ENCODE data around the gene MRPL1. TPM values are rescaled to one million over a fixed set of nuclear protein-coding genes. Genes with fewer than 3 reads are reported as not detected.

MRPL1 gene
- total and polyA plus RNA-seq, 9 of the 15 experiments (the other 6 are each of a cell fraction or from before 2014, with no cell fraction given), result 38.4 to 75.7 (median 63.7) TPM

- Histone ChIP-seq H2AFZ (ENCODE audit: low read depth, low read length) (peak overlapping the region; percentile 96), H3K4me3 (peak overlapping the region; percentile 66), H3K4me2 (ENCODE audit: insufficient read depth, low read length) (peak overlapping the region; percentile 87), H3K27ac (ENCODE audit: extremely low read depth, low read depth, low read length) (peak overlapping the region; percentile 87), H3K4me1 (replicated peaks in 1 of 2; ENCODE audit: control insufficient read depth in 2 of 2, insufficient read depth in 2 of 2, low read length in 2 of 2) (peaks cover 10 to 15% of the 10 kb centered on the region in 2 experiments; a peak in 4 of 5 replicates), H3K79me2 (ENCODE audit: control insufficient read depth, insufficient read depth, low read length) (peaks cover 54% of the 10 kb centered on the region), H3K9me3 (replicated peaks; ENCODE audit: control insufficient read depth, insufficient read depth, low read depth, low read length) (no peaks in the 10 kb centered on the region), H3K9me1 (ENCODE audit: control insufficient read depth, insufficient read depth, low read length) (no peaks in the 10 kb centered on the region), H3K9ac (ENCODE audit: insufficient read depth in 1 of 2, low read depth in 2 of 2, low read length in 2 of 2) (peak overlapping the region; percentile 84 to 97), H4K20me1 (replicated peaks; ENCODE audit: control insufficient read depth, insufficient read depth, low read length) (peaks cover 6% of the 10 kb centered on the region; the same call in 1 of the 2 replicates), H3K36me3 (ENCODE audit: control insufficient read depth, insufficient read depth, low read length) (no peaks in the 10 kb centered on the region; the same call in 2 of the 3 replicates), H3K27me3 (ENCODE audit: control insufficient read depth in 2 of 2, insufficient read depth in 2 of 2, low read length in 2 of 2) (no peaks in the 10 kb centered on the region)
- FAIRE-seq (peak; percentile 74), DNase-seq (ENCODE audit: extremely low read depth in 1 of 4, low spot score in 3 of 4) (peak; percentile 93 to 94 (median 94)), ATAC-seq (peak; percentile 87)
- WGBS (ENCODE audit: insufficient coverage, low coverage, missing lambda C conversion rate), result under 1% methylated on average over 46 of the region's 81 CpGs
- in situ Hi-C loops (cut with MboI) (no loop called here), intact Hi-C loops (cut with micrococcal nuclease) (loop anchor here (10.0 kb wide), 1 partner anchor 75 kb away; no protein-coding TSS in a partner anchor)
- no TSS peak for BruUV-seq (replicated peaks)
- POLR2A ChIA-PET, result interaction anchor here (0.6 to 3.5 kb wide), 11 partner anchors 9 to 1290 kb away, joined by 3 to 22 read pairs (median 4); partner anchors contain the start of gene MRPL1
- CTCF ChIA-PET (ENCODE audit: low intra/inter-chr PET ratio), result no interaction called here
- no peak for TF ChIP-seq HNRNPL (IDR thresholded peaks at IDR 0.05; ENCODE audit: low read depth, low read length)
- TF ChIP-seq SAP30 (IDR thresholded peaks at IDR 0.05; ENCODE audit: borderline replicate concordance, insufficient read depth, low read depth, low read length, poor library complexity, severe bottlenecking), result peak; percentile 34
- no peak for TF ChIP-seq BACH1 (tag; IDR thresholded peaks at IDR 0.05)
- peak; percentile 32 for TF ChIP-seq ARID4B (CRISPR knock-in tag; IDR thresholded peaks at IDR 0.05)
- peak; percentile 62; the same call in 1 of the 2 replicates for TF ChIP-seq SMARCA5 (IDR thresholded peaks at IDR 0.05)
- TF ChIP-seq SMAD1 (IDR thresholded peaks at IDR 0.05; ENCODE audit: low read depth, low read length, partially characterized antibody), result peak; percentile 34
- TF ChIP-seq MTA3 (IDR thresholded peaks at IDR 0.05; ENCODE audit: borderline replicate concordance), result peak; percentile 68; the same call in 1 of the 2 replicates
- no peak for TF ChIP-seq CHCHD3 (CRISPR knock-in tag; IDR thresholded peaks at IDR 0.05)
- peak; percentile 82 for TF ChIP-seq VEZF1 (CRISPR knock-in tag; IDR thresholded peaks at IDR 0.05)
- no peak for TF ChIP-seq MYBL2 (IDR thresholded peaks at IDR 0.05; ENCODE audit: low read depth)
- TF ChIP-seq MYBL2 (CRISPR knock-in tag; IDR thresholded peaks at IDR 0.05; ENCODE audit: borderline replicate concordance), result no peak
- 0 out of 4 replicates have a peak, but pooled peaks of 1 of the 2 experiments have one; percentile 18 for TF ChIP-seq RCOR1 (IDR thresholded peaks at IDR 0.05; ENCODE audit: borderline replicate concordance in 1 of 2, low read depth in 2 of 2, low read length in 2 of 2)
- no peak for TF ChIP-seq XRCC4 (IDR thresholded peaks at IDR 0.05; ENCODE audit: extremely low read depth, insufficient read depth, insufficient read length)
- no peak for TF ChIP-seq SREBF1 (IDR thresholded peaks at IDR 0.05; ENCODE audit: borderline replicate concordance, low read depth, low read length)
- TF ChIP-seq CCNT2 (IDR thresholded peaks at IDR 0.05; ENCODE audit: borderline replicate concordance, extremely low read depth, insufficient read length, low read depth, low read length), result peak; percentile 52
Observed at GRCh38 chr4:77819843-77820648, 42.6 kb upstream of the MRPL1 start.

Measured in K562 (cell line).